Measurements from ENCODE around the gene MIEF2.

- TF ChIP-seq CTCF (conservative IDR thresholded peaks at IDR 0.05) (no peak), EZH2 (IDR thresholded peaks at IDR 0.05; ENCODE audit: low read depth) (no peak)
These were observed 21.3 kb downstream of the MIEF2 start for GRCh38 chr17:18281788-18282187.
